Measurements from ENCODE around the gene SCFD2. TPM values are rescaled to one million over a fixed set of nuclear protein-coding genes. Genes with fewer than 3 reads are reported as not detected.

SCFD2 gene
- total RNA-seq, 1 experiment from 2014 or later: 8.4 TPM

DNA sequence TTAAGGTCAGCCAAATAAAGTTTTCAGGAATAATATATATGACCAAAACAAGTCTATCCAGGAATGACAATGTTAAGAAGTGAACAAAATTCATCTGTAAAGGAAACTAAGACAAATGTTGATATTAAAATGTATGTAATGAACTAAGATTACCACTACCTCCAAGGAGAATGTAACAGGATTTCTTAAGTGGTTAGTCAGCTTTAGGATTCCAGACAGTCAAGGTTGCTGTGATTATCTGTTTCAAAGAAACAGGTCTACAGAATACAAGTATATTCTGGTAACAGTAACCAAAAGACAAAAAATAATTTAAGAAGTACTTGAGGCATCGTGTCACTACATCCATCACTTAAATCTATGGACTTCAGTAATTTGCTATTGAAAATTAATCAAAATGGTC is 172.8 kb downstream of the SCFD2 start:
- H3K4me3 ChIP-seq (ENCODE audit: low read depth, low read length, poor library complexity, severe bottlenecking): no peak overlapping the region
- no peaks in the 10 kb centered on the region for H3K36me3 ChIP-seq (ENCODE audit: insufficient read depth, low read length, poor library complexity, severe bottlenecking)
- intact Hi-C loops (cut with micrococcal nuclease; ENCODE audit: unreplicated experiment): no loop called here
- BruUV-seq (replicated peaks): no TSS peak
- ChIA-PET POLR2A (ENCODE audit: low non-redundant PET) (no interaction called here), CTCF (no interaction called here)
- H3K9me3 ChIP-seq (ENCODE audit: low read depth, low read length, poor library complexity, severe bottlenecking): no peaks in the 10 kb centered on the region
- H3K4me1 ChIP-seq (ENCODE audit: insufficient read depth, low read length, poor library complexity, severe bottlenecking): peaks cover 9% of the 10 kb centered on the region
- peaks cover 34% of the 10 kb centered on the region for H3K27me3 ChIP-seq (replicated peaks; ENCODE audit: insufficient read depth, low read depth, low read length, poor library complexity)
- TF ChIP-seq EZH2 (IDR thresholded peaks at IDR 0.05; ENCODE audit: borderline replicate concordance, low read depth, low read length, poor library complexity, severe bottlenecking): no peak
- TF ChIP-seq, protein P1, sequence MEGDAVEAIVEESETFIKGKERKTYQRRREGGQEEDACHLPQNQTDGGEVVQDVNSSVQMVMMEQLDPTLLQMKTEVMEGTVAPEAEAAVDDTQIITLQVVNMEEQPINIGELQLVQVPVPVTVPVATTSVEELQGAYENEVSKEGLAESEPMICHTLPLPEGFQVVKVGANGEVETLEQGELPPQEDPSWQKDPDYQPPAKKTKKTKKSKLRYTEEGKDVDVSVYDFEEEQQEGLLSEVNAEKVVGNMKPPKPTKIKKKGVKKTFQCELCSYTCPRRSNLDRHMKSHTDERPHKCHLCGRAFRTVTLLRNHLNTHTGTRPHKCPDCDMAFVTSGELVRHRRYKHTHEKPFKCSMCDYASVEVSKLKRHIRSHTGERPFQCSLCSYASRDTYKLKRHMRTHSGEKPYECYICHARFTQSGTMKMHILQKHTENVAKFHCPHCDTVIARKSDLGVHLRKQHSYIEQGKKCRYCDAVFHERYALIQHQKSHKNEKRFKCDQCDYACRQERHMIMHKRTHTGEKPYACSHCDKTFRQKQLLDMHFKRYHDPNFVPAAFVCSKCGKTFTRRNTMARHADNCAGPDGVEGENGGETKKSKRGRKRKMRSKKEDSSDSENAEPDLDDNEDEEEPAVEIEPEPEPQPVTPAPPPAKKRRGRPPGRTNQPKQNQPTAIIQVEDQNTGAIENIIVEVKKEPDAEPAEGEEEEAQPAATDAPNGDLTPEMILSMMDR (conservative IDR thresholded peaks at IDR 0.05; ENCODE audit: low read depth, low read length): no peak
- no peak for DNase-seq (ENCODE audit: low spot score)
- no peak overlapping the region for H3K27ac ChIP-seq (ENCODE audit: low read depth, low read length, poor library complexity, severe bottlenecking)

DNA sequence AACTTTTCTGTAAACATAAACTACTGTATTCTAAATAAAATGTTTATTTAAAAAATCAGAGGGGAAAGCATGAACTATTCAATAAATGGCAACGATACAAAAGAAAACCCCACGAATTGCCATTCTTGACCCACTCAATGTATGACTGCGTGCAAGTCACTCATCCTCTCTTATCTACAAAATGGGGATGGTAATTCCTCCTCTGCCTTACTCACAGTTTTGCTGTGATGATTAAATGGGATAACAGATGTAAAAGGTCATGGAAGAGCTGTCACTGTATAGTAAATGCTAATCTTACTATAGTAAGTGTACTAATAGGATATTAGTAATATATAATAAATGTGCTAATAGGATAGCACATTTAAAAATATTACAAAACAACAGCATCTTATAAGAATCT is 173.4 kb downstream of the SCFD2 start:
- no peak overlapping the region for H3K27ac ChIP-seq (ENCODE audit: low read depth, low read length, poor library complexity, severe bottlenecking)
- CTCF ChIA-PET: no interaction called here
- POLR2A ChIA-PET (ENCODE audit: low non-redundant PET): no interaction called here
- H3K27me3 ChIP-seq (replicated peaks; ENCODE audit: insufficient read depth, low read depth, low read length, poor library complexity): peaks cover 34% of the 10 kb centered on the region
- no peak for DNase-seq (ENCODE audit: low spot score)
- no peak overlapping the region for H3K4me3 ChIP-seq (ENCODE audit: low read depth, low read length, poor library complexity, severe bottlenecking)
- H3K4me1 ChIP-seq (ENCODE audit: insufficient read depth, low read length, poor library complexity, severe bottlenecking): peaks cover 9% of the 10 kb centered on the region
- H3K9me3 ChIP-seq (ENCODE audit: low read depth, low read length, poor library complexity, severe bottlenecking): no peaks in the 10 kb centered on the region
- no peaks in the 10 kb centered on the region for H3K36me3 ChIP-seq (ENCODE audit: insufficient read depth, low read length, poor library complexity, severe bottlenecking)
- no TSS peak for BruUV-seq (replicated peaks)
- intact Hi-C loops (cut with micrococcal nuclease; ENCODE audit: unreplicated experiment): no loop called here
- TF ChIP-seq, protein P1 (conservative IDR thresholded peaks at IDR 0.05; ENCODE audit: low read depth, low read length): no peak
- TF ChIP-seq EZH2 (IDR thresholded peaks at IDR 0.05; ENCODE audit: borderline replicate concordance, low read depth, low read length, poor library complexity, severe bottlenecking): no peak

DNA sequence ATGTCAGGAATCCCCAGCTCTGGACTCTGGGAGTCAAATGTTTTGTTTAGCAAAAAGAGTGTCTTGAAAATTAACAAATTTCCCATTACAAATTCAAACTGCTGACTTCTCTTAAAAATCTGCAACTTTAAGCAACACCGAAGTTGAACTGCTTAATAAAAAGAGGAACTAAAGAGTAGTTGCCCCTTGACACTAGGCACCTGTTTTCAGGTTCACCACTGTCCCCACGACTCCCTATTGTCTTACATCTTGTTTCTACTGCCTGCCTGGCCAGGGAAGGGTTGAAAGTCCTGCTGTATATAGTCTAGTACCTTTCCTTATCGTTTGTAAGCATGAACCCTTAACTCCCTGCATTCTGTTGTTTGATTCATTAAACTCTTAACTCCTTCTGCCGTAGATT is 173.9 kb downstream of the SCFD2 start:
- no peaks in the 10 kb centered on the region for H3K9me3 ChIP-seq (ENCODE audit: low read depth, low read length, poor library complexity, severe bottlenecking)

More for the DNA sequence above, 173.9 kb downstream of the SCFD2 start:
- H3K4me3 ChIP-seq (ENCODE audit: low read depth, low read length, poor library complexity, severe bottlenecking): no peak overlapping the region
- no peaks in the 10 kb centered on the region for H3K36me3 ChIP-seq (ENCODE audit: insufficient read depth, low read length, poor library complexity, severe bottlenecking)
- no peak overlapping the region for H3K27ac ChIP-seq (ENCODE audit: low read depth, low read length, poor library complexity, severe bottlenecking)
- ChIA-PET CTCF (no interaction called here), POLR2A (ENCODE audit: low non-redundant PET) (no interaction called here)
- peaks cover 9% of the 10 kb centered on the region for H3K4me1 ChIP-seq (ENCODE audit: insufficient read depth, low read length, poor library complexity, severe bottlenecking)
- TF ChIP-seq, protein P1 (conservative IDR thresholded peaks at IDR 0.05; ENCODE audit: low read depth, low read length): no peak
- intact Hi-C loops (cut with micrococcal nuclease; ENCODE audit: unreplicated experiment): no loop called here
- peaks cover 34% of the 10 kb centered on the region for H3K27me3 ChIP-seq (replicated peaks; ENCODE audit: insufficient read depth, low read depth, low read length, poor library complexity)
- no peak for DNase-seq (ENCODE audit: low spot score)
- BruUV-seq (replicated peaks): no TSS peak

Measured in A673 (cell line).